K562 (cell line): ENCODE data around the gene POU2F3. TPM values are rescaled to one million over a fixed set of nuclear protein-coding genes. Genes with fewer than 3 reads are reported as not detected.

ENCODE experiments used
- ATAC-seq: fragments of 200-7000 bp; cut with Tn5 transposase; 3 replicates; pipeline ENCODE4 v1.9.1; 2020; ENCODE audit warnings: moderate library complexity
- BruUV-seq: library from RNA; stranded (reverse); fragments of 400-500 nt; replicated peaks from 2 replicates; lab custom pipeline; 2021; lab: Mats Ljungman, UMichigan
- CTCF ChIA-PET: fragments of 300-600 bp; formaldehyde crosslinking; extraction: SDS; loops from one replicate; lab custom pipeline; 2021; ENCODE audit warnings: low intra/inter-chr PET ratio; lab: Yijun Ruan, JAX
- POLR2A ChIA-PET: fragments of 300-600, 350-650 bp; sonication (Branson Sonifier 250); formaldehyde crosslinking; extraction: SDS; loops from one replicate; lab custom pipeline; 2021; ENCODE audit warnings: antibody characterized with exemption, inconsistent platforms; lab: Yijun Ruan, JAX
- DNase-seq, 4 experiments: peaks; one replicate each; pipeline versions ENCODE4 v3.0.0 to v3.0.0-alpha.2; 2011 to 2018; ENCODE audit warnings: low spot score in 3 of 4, mixed read lengths in 3 of 4; ENCODE audit errors: extremely low read depth in 1 of 4
- FAIRE-seq: peaks from 2 replicates; lab custom pipeline; 2011; peaks lifted over from hg19 to GRCh38; lab: Jason Lieb, UNC
- H2AFZ ChIP-seq: 2 replicates; pipeline ENCODE4 v1.6.0; 2011; ENCODE audit warnings: low read depth, low read length, control low read depth, inconsistent platforms
- H3K27ac ChIP-seq: fragments of 200-600 bp; 3 replicates; pipeline ENCODE4 v1.8.0; 2011; ENCODE audit warnings: low read depth, mild to moderate bottlenecking, control low read depth, inconsistent platforms, low read length, moderate library complexity, mixed read lengths; ENCODE audit errors: extremely low read depth
- H3K27me3 ChIP-seq, 2 experiments: fragments of 300-600 bp in 1 of 2; 2 replicates in 1 of 2; 3 replicates in 1 of 2; pipeline versions ENCODE4 v1.6.0 to v1.8.0; 2011; ENCODE audit warnings: inconsistent platforms in 2 of 2, low read length in 2 of 2, mild to moderate bottlenecking in 1 of 2, mixed read lengths in 1 of 2, moderate library complexity in 1 of 2; ENCODE audit not compliant: control insufficient read depth in 2 of 2, insufficient read depth in 2 of 2
- H3K36me3 ChIP-seq: fragments of 300-600 bp; 3 replicates; pipeline ENCODE4 v1.8.0; 2011; ENCODE audit warnings: mild to moderate bottlenecking, low read length, inconsistent platforms; ENCODE audit not compliant: control insufficient read depth, insufficient read depth
- H3K4me1 ChIP-seq, 2 experiments: fragments of 200-600 bp in 1 of 2; replicated peaks in 1 of 2; 2 replicates in 1 of 2; 3 replicates in 1 of 2; pipeline versions ENCODE4 v1.5.1 to v1.8.0; 2011; ENCODE audit warnings: inconsistent platforms in 2 of 2, low read length in 2 of 2, mild to moderate bottlenecking in 1 of 2, mixed read lengths in 1 of 2, moderate library complexity in 1 of 2; ENCODE audit not compliant: control insufficient read depth in 2 of 2, insufficient read depth in 2 of 2
- H3K4me2 ChIP-seq: 2 replicates; pipeline ENCODE4 v1.6.1; 2011; ENCODE audit warnings: low read length, control low read depth, inconsistent platforms, mixed read lengths; ENCODE audit not compliant: insufficient read depth
- H3K4me3 ChIP-seq: fragments of 200-600 bp; sonication (generic), shearing (Covaris generic); 2 replicates; pipeline ENCODE4 v1.5.1; 2016; ENCODE audit warnings: control low read depth, inconsistent platforms
- H3K79me2 ChIP-seq: fragments of 200-600 bp; 3 replicates; pipeline ENCODE4 v1.8.0; 2011; ENCODE audit warnings: low read length, inconsistent platforms; ENCODE audit not compliant: control insufficient read depth, insufficient read depth
- H3K9ac ChIP-seq, 2 experiments: 2 replicates each; pipeline versions ENCODE4 v1.6.0 to v1.6.1; 2011; ENCODE audit warnings: low read depth in 2 of 2, low read length in 2 of 2, control low read depth in 1 of 2, inconsistent platforms in 1 of 2, mild to moderate bottlenecking in 1 of 2, mixed read lengths in 1 of 2; ENCODE audit not compliant: insufficient read depth in 1 of 2
- H3K9me1 ChIP-seq: one replicate; pipeline ENCODE4 v1.6.0; 2011; ENCODE audit warnings: inconsistent platforms, mild to moderate bottlenecking, low read length, moderate library complexity; ENCODE audit not compliant: control insufficient read depth, insufficient read depth
- H3K9me3 ChIP-seq: replicated peaks from 2 replicates; pipeline ENCODE4 v1.5.1; 2011; ENCODE audit warnings: low read depth, low read length, inconsistent platforms; ENCODE audit not compliant: control insufficient read depth, insufficient read depth
- H4K20me1 ChIP-seq: replicated peaks from 2 replicates; pipeline ENCODE4 v1.6.1; 2011; ENCODE audit warnings: low read length, inconsistent platforms, mixed read lengths; ENCODE audit not compliant: control insufficient read depth, insufficient read depth
- CTCFL ChIP-seq: IDR thresholded peaks from 2 replicates; pipeline ENCODE4 v1.6.1; 2011; ENCODE audit warnings: borderline replicate concordance, low read depth, mild to moderate bottlenecking, moderate library complexity, low read length; ENCODE audit not compliant: insufficient read depth, poor library complexity, severe bottlenecking
- MEIS2 ChIP-seq: fragments of 450-650 bp; IDR thresholded peaks from 2 replicates; pipeline ENCODE4 v1.6.1; 2014; ENCODE audit warnings: mild to moderate bottlenecking; ENCODE audit not compliant: partially characterized antibody
- PRDM10 ChIP-seq: fragments of 450-650 bp; IDR thresholded peaks from 2 replicates; pipeline ENCODE4 v1.6.1; 2018; ENCODE audit not compliant: partially characterized antibody
- WGBS: fragments of 100-300 bp; shearing (Covaris generic); methylation state at CpG from one replicate; pipeline ENCODE4 v1.1.6; 2016; ENCODE audit warnings: low coverage, mixed read lengths; ENCODE audit not compliant: insufficient coverage; ENCODE audit errors: missing lambda C conversion rate; 5-methylcytosine and 5-hydroxymethylcytosine counted together
- in situ Hi-C: fragments of 300-500 bp; cut with MboI; formaldehyde crosslinking; loops from 4 replicates; pipeline ENCODE4 v1.15.0; 2018; ENCODE audit warnings: inconsistent platforms, mixed read lengths
- intact Hi-C: fragments of 100-400 bp; cut with micrococcal nuclease; formaldehyde crosslinking; loops from 2 replicates; pipeline ENCODE4 v1.14.2; 2022
- polyA plus RNA-seq, 8 experiments: library from polyadenylated mRNA; depleted of rRNA in 4 of 8; stranded (reverse) in 5 of 8; unstranded in 3 of 8; fragments of >200 nt; fragmentation: Nextera tagmentation in 2 of 8; fragmentation: Illumina TruSeq in 1 of 8; extraction: Ambion mirVana in 2 of 8; extraction: Trizol in 1 of 8; gene quantifications; 2 replicates each; pipeline versions ENCODE4 v1.2.1 to v1.2.3, GENCODE V29; 2011 to 2014; ENCODE audit warnings: inconsistent platforms in 1 of 8, missing spikeins in 1 of 8
- total RNA-seq, 7 experiments: library from RNA; depleted of rRNA in 6 of 7; stranded (reverse); fragments of >200 nt in 6 of 7; fragmentation: Illumina TruSeq in 2 of 7; extraction: Trizol in 2 of 7; gene quantifications; 2 replicates each; pipeline versions ENCODE4 v1.2.1 to v1.2.3, GENCODE V29; 2011 to 2021; ENCODE audit warnings: low replicate concordance in 1 of 7

POU2F3 gene
- total and polyA plus RNA-seq, 9 of the 15 experiments (the other 6 are each of a cell fraction or from before 2014, with no cell fraction given) = not detected

- TF ChIP-seq PRDM10 = peak; percentile 48
- peak; percentile 46 for TF ChIP-seq MEIS2
- no peak for TF ChIP-seq CTCFL
- Histone ChIP-seq H3K9me3 (0 out of 2 replicates have a peak, but pooled peaks cover 2% of the 10 kb centered on the region), H2AFZ (no peak overlapping the region), H3K4me1 (peaks cover 7 to 29% of the 10 kb centered on the region in 2 experiments; a peak in 4 of 5 replicates), H3K36me3 (no peaks in the 10 kb centered on the region), H3K4me2 (no peak overlapping the region), H3K9me1 (no peaks in the 10 kb centered on the region), H3K4me3 (no peak overlapping the region), H3K9ac (no peak overlapping the region), H3K27ac (no peak overlapping the region), H3K79me2 (peaks cover 93% of the 10 kb centered on the region), H4K20me1 (peaks cover 18% of the 10 kb centered on the region), H3K27me3 (no peaks in the 10 kb centered on the region)
- DNase-seq (no peak), ATAC-seq (peak; percentile 53), FAIRE-seq (peak; percentile 57)
- no TSS peak for BruUV-seq
- in situ Hi-C loops (no loop called here), intact Hi-C loops (no loop called here)
- WGBS = 8% methylated on average over 1 of the region's 1 CpG
- ChIA-PET CTCF (no interaction called here), POLR2A (interaction anchor here (0.7 to 0.8 kb wide), 2 partner anchors 9 to 16 kb away, joined by 3 read pairs; no protein-coding TSS in a partner anchor)
Measured at GRCh38 chr11:120346233-120346632, 106.3 kb downstream of the POU2F3 start.
